Ascending aorta (tissue), 2 donors: ENCODE results near the gene RALGDS. TPM values are rescaled to one million over a fixed set of nuclear protein-coding genes. Genes with fewer than 3 reads are reported as not detected.

Experiments used
- DNase-seq, 2 donors: peaks; one replicate each; pipeline ENCODE4 v3.0.0-alpha.2; 2019; ENCODE audit warnings: low spot score in 2 of 2
- H3K27ac ChIP-seq, 2 donors: fragments of 200-600 bp; sonication (generic); one replicate each; pipeline ENCODE4 v1.5.1; 2016 to 2017; ENCODE audit warnings: mild to moderate bottlenecking in 1 of 2
- H3K27me3 ChIP-seq: fragments of 200-600 bp; sonication (generic); one replicate; pipeline ENCODE4 v1.5.1; 2017
- H3K36me3 ChIP-seq, 2 donors: fragments of 200-600 bp; sonication (generic); one replicate each; pipeline ENCODE4 v1.5.1; 2016
- H3K4me1 ChIP-seq, 2 donors: fragments of 200-600 bp; sonication (generic); one replicate each; pipeline ENCODE4 v1.5.1; 2016 to 2017; ENCODE audit warnings: mild to moderate bottlenecking in 1 of 2
- H3K4me3 ChIP-seq, 2 donors: fragments of 200-600 bp; sonication (generic); one replicate each; pipeline ENCODE4 v1.5.1; 2016 to 2017; ENCODE audit warnings: mild to moderate bottlenecking in 1 of 2
- H3K9me3 ChIP-seq, 2 donors: fragments of 200-600 bp; sonication (generic); one replicate each; pipeline ENCODE4 v1.5.1; 2016
- CTCF ChIP-seq, 3 experiments: fragments of 200-600 bp in 2 of 3; fragments of 450-650 bp in 1 of 3; sonication (generic) in 2 of 3; IDR thresholded peaks; one replicate each; pipeline ENCODE4 v1.5.1; 2016 to 2019; ENCODE audit warnings: antibody characterized with exemption in 3 of 3, mild to moderate bottlenecking in 1 of 3, moderate library complexity in 1 of 3
- intact Hi-C: fragments of 100-400 bp; cut with DNase I; formaldehyde crosslinking; loops from one replicate; pipeline ENCODE4 v1.15.1; 2023
- total RNA-seq: library from RNA; depleted of rRNA; stranded (reverse); fragments of >200 nt; gene quantifications from one replicate; pipeline ENCODE4 v1.1.0, GENCODE V29; 2016

The RALGDS gene
- total RNA-seq, 1 donor from 2014 or later = 53.9 TPM

GRCh38 chr9:133154097-133154989 lies 33.3 kb upstream of the RALGDS start:
- no peaks in the 10 kb centered on the region for H3K27me3 ChIP-seq
- no peaks in the 10 kb centered on the region for H3K9me3 ChIP-seq
- no peaks in the 10 kb centered on the region for H3K4me1 ChIP-seq
- no peak overlapping the region for H3K4me3 ChIP-seq
- intact Hi-C loops = no loop called here
- no peak overlapping the region for H3K27ac ChIP-seq
- no peak for TF ChIP-seq CTCF (IDR thresholded peaks at IDR 0.05)
- DNase-seq = no peak
- H3K36me3 ChIP-seq = no peaks in the 10 kb centered on the region

GRCh38 chr9:133153227-133154096 lies 32.4 kb upstream of the RALGDS start:
- intact Hi-C loops = no loop called here
- TF ChIP-seq CTCF (IDR thresholded peaks at IDR 0.05) = no peak
- Histone ChIP-seq H3K36me3 (no peaks in the 10 kb centered on the region), H3K4me1 (peaks cover 0 to 3% of the 10 kb centered on the region in 2 donors), H3K27ac (no peak overlapping the region), H3K9me3 (no peaks in the 10 kb centered on the region), H3K27me3 (no peaks in the 10 kb centered on the region), H3K4me3 (no peak overlapping the region)
- DNase-seq = no peak

- no peaks in the 10 kb centered on the region for H3K9me3 ChIP-seq
- no peak overlapping the region for H3K4me3 ChIP-seq
- no peak overlapping the region for H3K27ac ChIP-seq
- no peak for DNase-seq
- TF ChIP-seq CTCF (IDR thresholded peaks at IDR 0.05) = no peak
- H3K36me3 ChIP-seq = no peaks in the 10 kb centered on the region
- peaks cover 6 to 17% of the 10 kb centered on the region in 2 donors for H3K4me1 ChIP-seq
- intact Hi-C loops = no loop called here
- H3K27me3 ChIP-seq = no peaks in the 10 kb centered on the region
Measured at GRCh38 chr9:133151601-133152525, 30.8 kb upstream of the RALGDS start.

GRCh38 chr9:133151041-133151440 lies 30.0 kb upstream of the RALGDS start:
- no peak for TF ChIP-seq CTCF (IDR thresholded peaks at IDR 0.05)
- Histone ChIP-seq H3K4me3 (no peak overlapping the region), H3K27me3 (no peaks in the 10 kb centered on the region), H3K9me3 (no peaks in the 10 kb centered on the region), H3K4me1 (peaks cover 6 to 17% of the 10 kb centered on the region in 2 donors), H3K27ac (no peak overlapping the region), H3K36me3 (no peaks in the 10 kb centered on the region)
- intact Hi-C loops = no loop called here
- DNase-seq = no peak
